HepG2 (cell line): ENCODE measurements around the gene COL10A1.

Experiments
- MAFF ChIP-seq: IDR thresholded peaks from 2 replicates; pipeline ENCODE4 v1.6.1; 2011; ENCODE audit warnings: low read depth, low read length, improper control_type of control experiment
- MAFK ChIP-seq, 2 experiments: IDR thresholded peaks in 1 of 2; conservative IDR thresholded peaks in 1 of 2; 2 replicates each; pipeline ENCODE4 v1.6.1; 2011; ENCODE audit warnings: improper control_type of control experiment in 2 of 2, low read length in 2 of 2
- STAT6 ChIP-seq: sonication (generic); formaldehyde crosslinking; IDR thresholded peaks from 2 replicates; pipeline ENCODE4 v1.4.0; 2020; ENCODE audit warnings: missing genetic modification reagents, mild to moderate bottlenecking, borderline replicate concordance
- SUZ12 ChIP-seq: fragments of 150-350 bp; IDR thresholded peaks from 2 replicates; pipeline ENCODE4 v1.6.1; 2014; ENCODE audit warnings: low read depth, low read length
- TF ChIP-seq, protein P1 (sequence below): sonication (generic); formaldehyde crosslinking; IDR thresholded peaks from 2 replicates; pipeline ENCODE4 v1.4.0; 2020; ENCODE audit warnings: missing genetic modification reagents, borderline replicate concordance
- TF ChIP-seq, protein P2 (sequence below): sonication (generic); formaldehyde crosslinking; conservative IDR thresholded peaks from 2 replicates; pipeline ENCODE4 v1.4.0; 2020; ENCODE audit warnings: missing genetic modification reagents
- TF ChIP-seq, protein P3 (sequence below), 2 experiments: sonication (generic) in 1 of 2; formaldehyde crosslinking in 1 of 2; IDR thresholded peaks; 2 replicates each; pipeline versions ENCODE4 v1.5.1 to v1.6.1; 2011 to 2020; ENCODE audit warnings: borderline replicate concordance in 1 of 2, low read depth in 1 of 2, low read length in 1 of 2, mild to moderate bottlenecking in 1 of 2, missing genetic modification reagents in 1 of 2, moderate library complexity in 1 of 2
- TF ChIP-seq, protein P4 (sequence below): sonication (generic); formaldehyde crosslinking; IDR thresholded peaks from 2 replicates; pipeline ENCODE4 v1.8.1; 2023; ENCODE audit warnings: mild to moderate bottlenecking, missing genetic modification reagents, borderline replicate concordance

GRCh38 chr6:116133453-116133852, 7.5 kb upstream of the COL10A1 start:
- TF ChIP-seq, protein P1, sequence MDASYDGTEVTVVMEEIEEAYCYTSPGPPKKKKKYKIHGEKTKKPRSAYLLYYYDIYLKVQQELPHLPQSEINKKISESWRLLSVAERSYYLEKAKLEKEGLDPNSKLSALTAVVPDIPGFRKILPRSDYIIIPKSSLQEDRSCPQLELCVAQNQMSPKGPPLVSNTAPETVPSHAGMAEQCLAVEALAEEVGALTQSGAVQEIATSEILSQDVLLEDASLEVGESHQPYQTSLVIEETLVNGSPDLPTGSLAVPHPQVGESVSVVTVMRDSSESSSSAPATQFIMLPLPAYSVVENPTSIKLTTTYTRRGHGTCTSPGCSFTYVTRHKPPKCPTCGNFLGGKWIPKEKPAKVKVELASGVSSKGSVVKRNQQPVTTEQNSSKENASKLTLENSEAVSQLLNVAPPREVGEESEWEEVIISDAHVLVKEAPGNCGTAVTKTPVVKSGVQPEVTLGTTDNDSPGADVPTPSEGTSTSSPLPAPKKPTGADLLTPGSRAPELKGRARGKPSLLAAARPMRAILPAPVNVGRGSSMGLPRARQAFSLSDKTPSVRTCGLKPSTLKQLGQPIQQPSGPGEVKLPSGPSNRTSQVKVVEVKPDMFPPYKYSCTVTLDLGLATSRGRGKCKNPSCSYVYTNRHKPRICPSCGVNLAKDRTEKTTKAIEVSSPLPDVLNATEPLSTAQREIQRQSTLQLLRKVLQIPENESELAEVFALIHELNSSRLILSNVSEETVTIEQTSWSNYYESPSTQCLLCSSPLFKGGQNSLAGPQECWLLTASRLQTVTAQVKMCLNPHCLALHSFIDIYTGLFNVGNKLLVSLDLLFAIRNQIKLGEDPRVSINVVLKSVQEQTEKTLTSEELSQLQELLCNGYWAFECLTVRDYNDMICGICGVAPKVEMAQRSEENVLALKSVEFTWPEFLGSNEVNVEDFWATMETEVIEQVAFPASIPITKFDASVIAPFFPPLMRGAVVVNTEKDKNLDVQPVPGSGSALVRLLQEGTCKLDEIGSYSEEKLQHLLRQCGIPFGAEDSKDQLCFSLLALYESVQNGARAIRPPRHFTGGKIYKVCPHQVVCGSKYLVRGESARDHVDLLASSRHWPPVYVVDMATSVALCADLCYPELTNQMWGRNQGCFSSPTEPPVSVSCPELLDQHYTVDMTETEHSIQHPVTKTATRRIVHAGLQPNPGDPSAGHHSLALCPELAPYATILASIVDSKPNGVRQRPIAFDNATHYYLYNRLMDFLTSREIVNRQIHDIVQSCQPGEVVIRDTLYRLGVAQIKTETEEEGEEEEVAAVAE (CRISPR knock-in tag), result no peak
- TF ChIP-seq, protein P2, sequence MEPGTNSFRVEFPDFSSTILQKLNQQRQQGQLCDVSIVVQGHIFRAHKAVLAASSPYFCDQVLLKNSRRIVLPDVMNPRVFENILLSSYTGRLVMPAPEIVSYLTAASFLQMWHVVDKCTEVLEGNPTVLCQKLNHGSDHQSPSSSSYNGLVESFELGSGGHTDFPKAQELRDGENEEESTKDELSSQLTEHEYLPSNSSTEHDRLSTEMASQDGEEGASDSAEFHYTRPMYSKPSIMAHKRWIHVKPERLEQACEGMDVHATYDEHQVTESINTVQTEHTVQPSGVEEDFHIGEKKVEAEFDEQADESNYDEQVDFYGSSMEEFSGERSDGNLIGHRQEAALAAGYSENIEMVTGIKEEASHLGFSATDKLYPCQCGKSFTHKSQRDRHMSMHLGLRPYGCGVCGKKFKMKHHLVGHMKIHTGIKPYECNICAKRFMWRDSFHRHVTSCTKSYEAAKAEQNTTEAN (CRISPR knock-in tag), result no peak
- TF ChIP-seq STAT6 (no peak), MAFF (no peak), MAFK (conservative IDR thresholded peaks at IDR 0.05 in 1 of 2, IDR thresholded peaks at IDR 0.05 in 1 of 2; ENCODE audit: low read length in 2 of 2) (no peak), SUZ12 (no peak)
- TF ChIP-seq, protein P3, sequence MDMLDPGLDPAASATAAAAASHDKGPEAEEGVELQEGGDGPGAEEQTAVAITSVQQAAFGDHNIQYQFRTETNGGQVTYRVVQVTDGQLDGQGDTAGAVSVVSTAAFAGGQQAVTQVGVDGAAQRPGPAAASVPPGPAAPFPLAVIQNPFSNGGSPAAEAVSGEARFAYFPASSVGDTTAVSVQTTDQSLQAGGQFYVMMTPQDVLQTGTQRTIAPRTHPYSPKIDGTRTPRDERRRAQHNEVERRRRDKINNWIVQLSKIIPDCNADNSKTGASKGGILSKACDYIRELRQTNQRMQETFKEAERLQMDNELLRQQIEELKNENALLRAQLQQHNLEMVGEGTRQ (IDR thresholded peaks at IDR 0.05; ENCODE audit: low read depth, low read length), result no peak
- TF ChIP-seq, protein P3 (CRISPR knock-in tag; IDR thresholded peaks at IDR 0.05; ENCODE audit: borderline replicate concordance), result no peak
- TF ChIP-seq, protein P4, sequence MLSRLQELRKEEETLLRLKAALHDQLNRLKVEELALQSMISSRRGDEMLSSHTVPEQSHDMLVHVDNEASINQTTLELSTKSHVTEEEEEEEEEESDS (CRISPR knock-in tag), result no peak
